GM12873 (cell line): ENCODE measurements around the gene HMX1.

ENCODE experiments used
- TF ChIP-seq, protein P1 (sequence below): IDR thresholded peaks from 2 replicates; pipeline ENCODE4 v1.5.1; 2012; ENCODE audit warnings: low read depth, mild to moderate bottlenecking, moderate library complexity, low read length, control low read depth; ENCODE audit not compliant: insufficient read depth; ENCODE audit errors: missing control alignments

Gene HMX1

DNA sequence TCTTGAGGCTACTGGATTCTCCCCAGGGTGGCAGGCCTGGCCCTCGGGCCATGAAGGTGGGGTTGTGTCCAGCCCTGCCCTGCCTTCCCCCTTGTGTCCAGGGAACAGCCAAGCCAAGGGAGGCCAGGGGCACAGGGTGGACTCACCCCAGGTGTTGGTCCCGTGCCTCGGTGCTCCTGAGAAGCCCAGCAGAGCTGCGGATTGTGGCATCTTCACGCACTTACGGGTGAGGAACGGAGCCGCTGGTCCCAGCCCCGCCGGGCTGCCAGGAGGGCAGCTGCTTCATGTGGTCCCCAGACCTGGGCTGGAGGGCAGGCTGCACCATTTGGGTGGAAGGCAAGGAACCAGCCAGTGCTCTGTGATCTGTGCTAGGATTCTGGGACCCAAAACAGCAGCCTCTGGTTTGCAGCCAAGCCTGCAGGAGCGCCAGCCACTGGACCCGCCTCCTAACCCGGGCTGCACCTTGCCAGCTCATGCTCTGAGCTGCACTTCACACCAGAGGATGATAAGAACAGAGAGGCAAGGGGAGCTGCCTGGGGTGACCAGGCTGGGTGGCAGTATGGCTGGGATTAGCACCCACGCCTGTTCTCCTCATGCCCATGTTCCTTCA lies 36.1 kb upstream of the HMX1 start:
- TF ChIP-seq, protein P1, sequence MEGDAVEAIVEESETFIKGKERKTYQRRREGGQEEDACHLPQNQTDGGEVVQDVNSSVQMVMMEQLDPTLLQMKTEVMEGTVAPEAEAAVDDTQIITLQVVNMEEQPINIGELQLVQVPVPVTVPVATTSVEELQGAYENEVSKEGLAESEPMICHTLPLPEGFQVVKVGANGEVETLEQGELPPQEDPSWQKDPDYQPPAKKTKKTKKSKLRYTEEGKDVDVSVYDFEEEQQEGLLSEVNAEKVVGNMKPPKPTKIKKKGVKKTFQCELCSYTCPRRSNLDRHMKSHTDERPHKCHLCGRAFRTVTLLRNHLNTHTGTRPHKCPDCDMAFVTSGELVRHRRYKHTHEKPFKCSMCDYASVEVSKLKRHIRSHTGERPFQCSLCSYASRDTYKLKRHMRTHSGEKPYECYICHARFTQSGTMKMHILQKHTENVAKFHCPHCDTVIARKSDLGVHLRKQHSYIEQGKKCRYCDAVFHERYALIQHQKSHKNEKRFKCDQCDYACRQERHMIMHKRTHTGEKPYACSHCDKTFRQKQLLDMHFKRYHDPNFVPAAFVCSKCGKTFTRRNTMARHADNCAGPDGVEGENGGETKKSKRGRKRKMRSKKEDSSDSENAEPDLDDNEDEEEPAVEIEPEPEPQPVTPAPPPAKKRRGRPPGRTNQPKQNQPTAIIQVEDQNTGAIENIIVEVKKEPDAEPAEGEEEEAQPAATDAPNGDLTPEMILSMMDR = no peak

- TF ChIP-seq, protein P1 = no peak
Observed at GRCh38 chr4:8906991-8907595, 35.5 kb upstream of the HMX1 start.

- TF ChIP-seq, protein P1 = no peak
Observed at GRCh38 chr4:8906668-8906970, 35.0 kb upstream of the HMX1 start.

DNA sequence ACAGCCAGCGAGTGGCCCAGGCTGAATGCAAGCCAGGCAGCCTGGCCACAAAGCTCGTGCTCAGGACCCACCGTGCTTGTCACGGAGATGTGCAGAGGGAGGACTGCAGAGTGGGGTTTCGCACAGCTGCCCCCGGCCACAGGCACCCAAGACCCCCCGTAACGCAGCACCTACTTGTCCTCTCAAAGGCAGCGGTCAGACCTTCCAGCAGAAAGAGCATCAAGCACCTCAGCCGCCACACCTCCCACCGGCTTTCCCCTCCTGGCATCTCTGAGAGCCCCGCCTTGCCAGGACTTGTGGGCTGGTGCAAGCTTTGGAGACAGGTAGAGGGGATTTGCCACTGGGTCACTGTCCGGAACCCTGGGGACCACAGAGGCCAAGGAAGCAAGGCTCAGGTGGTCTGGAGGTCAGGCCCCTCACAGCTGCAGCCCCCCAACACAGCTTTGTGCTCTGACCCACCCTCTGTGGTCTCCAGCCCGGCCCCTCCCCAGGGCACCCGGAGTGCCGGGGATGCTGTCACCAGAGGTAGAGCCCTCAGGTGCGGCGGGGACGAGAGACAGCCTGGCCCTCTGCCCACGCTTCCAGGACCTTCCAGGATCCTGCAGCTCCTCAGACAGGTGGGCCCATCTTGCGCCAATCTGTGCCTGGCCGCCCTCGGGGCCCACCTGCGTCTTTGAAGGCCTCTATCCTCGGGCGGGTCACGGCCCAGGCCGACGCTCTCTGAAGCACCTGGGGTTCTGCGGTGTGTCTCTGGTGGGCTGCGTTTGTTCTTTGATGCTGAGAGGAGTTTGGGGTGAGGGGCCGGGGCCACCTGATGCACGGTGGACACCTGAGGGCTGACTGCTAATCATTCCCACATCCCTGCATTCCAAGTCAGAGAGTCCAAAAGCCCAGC lies 34.4 kb upstream of the HMX1 start:
- TF ChIP-seq, protein P1 = no peak

DNA sequence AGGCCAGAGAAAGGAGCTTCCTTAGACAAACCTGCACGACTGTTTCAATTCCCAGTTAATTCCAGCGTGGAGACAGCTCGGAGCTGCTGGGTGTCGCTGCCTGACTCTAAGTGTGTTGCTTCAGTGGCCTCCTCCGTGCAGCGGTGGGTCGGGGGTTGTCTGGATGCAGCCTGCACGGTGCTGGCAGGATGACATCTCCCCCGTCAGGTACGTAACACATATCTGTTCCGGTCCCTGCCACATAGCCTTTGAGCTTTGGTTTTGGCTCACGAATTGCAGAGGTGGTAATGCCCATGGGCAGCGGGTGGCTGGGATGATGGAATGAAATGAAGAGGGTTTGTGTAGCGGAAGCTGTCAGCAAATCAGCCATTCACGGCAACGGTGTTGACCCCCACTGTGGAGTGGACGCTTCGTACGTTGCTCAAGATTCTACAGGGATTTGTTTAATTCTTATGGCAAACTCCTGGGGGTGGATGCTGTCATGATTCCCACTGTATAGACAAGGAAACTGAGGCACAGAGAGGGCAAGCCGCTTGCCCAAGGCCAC lies 33.7 kb upstream of the HMX1 start:
- TF ChIP-seq, protein P1 = no peak

- TF ChIP-seq, protein P1 = no peak
Observed at GRCh38 chr4:8904666-8905065, 33.0 kb upstream of the HMX1 start.

DNA sequence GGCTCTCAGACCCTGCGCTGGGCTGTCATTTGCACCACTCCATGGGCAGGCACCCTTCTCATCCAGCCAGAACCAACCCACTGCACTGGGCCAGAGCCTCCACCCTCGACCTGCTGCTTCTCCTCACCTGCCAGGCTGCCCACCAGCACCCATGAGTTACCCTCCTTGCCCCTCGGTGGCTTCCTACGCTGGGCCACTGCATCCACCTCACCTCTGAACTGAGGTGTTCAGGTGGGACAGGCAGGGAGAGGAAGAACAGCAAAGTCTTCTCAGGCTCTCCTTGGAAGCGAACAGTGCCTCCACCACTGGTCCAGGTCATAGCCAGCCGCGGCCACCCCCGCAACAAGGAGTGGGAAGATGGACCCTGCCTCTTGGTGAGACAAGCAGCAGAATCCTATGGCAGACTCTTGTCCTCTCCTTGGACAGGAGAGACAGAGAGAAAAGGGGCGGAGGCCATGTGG lies 32.4 kb upstream of the HMX1 start:
- TF ChIP-seq, protein P1 = no peak
